Prostate gland (tissue), 2 donors: ENCODE results near the gene SERPINB12.

ENCODE experiments used
- CTCF ChIP-seq, 4 experiments: fragments of 200-600 bp in 2 of 4; fragments of 450-650 bp in 2 of 4; sonication (generic) in 2 of 4; IDR thresholded peaks; 1 replicate in 3 of 4; 2 replicates in 1 of 4; pipeline ENCODE4 v1.5.1; 2016 to 2019; ENCODE audit warnings: antibody characterized with exemption in 4 of 4, mild to moderate bottlenecking in 2 of 4, moderate library complexity in 2 of 4
- POLR2A ChIP-seq: fragments of 450-650 bp; IDR thresholded peaks from one replicate; pipeline ENCODE4 v1.6.1; 2016; ENCODE audit warnings: antibody characterized with exemption, mild to moderate bottlenecking

DNA sequence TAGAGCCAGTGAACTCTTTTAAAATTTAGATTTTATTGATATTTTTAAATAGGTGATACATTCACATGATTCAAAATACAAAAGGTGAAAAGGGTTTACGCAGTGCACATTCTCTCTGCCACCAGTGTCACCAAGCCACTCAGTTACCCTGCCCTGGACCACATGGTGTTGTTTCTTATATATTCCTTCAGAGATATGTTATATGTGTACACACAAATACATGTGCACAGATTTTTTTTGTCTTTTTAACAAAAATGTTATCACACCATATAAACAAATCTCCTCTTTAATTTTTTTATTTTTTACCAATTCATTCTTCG is 75.7 kb downstream of the SERPINB12 start:
- no peak for TF ChIP-seq CTCF (IDR thresholded peaks at IDR 0.05)
- TF ChIP-seq POLR2A: no peak
